Ishikawa (cell line): Measurements from ENCODE around the gene COL18A1.

Experiments
- CREB1 ChIP-seq: IDR thresholded peaks from 2 replicates; pipeline ENCODE4 v1.6.1; 2012; ENCODE audit warnings: low read depth
- EGR1 ChIP-seq: IDR thresholded peaks from 2 replicates; pipeline ENCODE4 v1.6.1; 2012
- EP300 ChIP-seq: IDR thresholded peaks from 2 replicates; pipeline ENCODE4 v1.6.1; 2012; ENCODE audit warnings: borderline replicate concordance
- FOXM1 ChIP-seq: IDR thresholded peaks from 2 replicates; pipeline ENCODE4 v1.6.1; 2012; ENCODE audit warnings: low read depth, borderline replicate concordance
- MAX ChIP-seq: IDR thresholded peaks from 2 replicates; pipeline ENCODE4 v1.6.1; 2012
- NFIC ChIP-seq: IDR thresholded peaks from 2 replicates; pipeline ENCODE4 v1.6.1; 2012
- RAD21 ChIP-seq: IDR thresholded peaks from 2 replicates; pipeline ENCODE4 v1.6.1; 2012; ENCODE audit warnings: low read depth
- TAF1 ChIP-seq: IDR thresholded peaks from 2 replicates; pipeline ENCODE4 v1.6.1; 2012; ENCODE audit warnings: low read depth, mild to moderate bottlenecking
- TEAD4 ChIP-seq: IDR thresholded peaks from 2 replicates; pipeline ENCODE4 v1.6.1; 2012
- YY1 ChIP-seq: IDR thresholded peaks from 2 replicates; pipeline ENCODE4 v1.6.1; 2012; ENCODE audit warnings: low read depth
- TF ChIP-seq, protein P1 (sequence below): IDR thresholded peaks from 2 replicates; pipeline ENCODE4 v1.6.1; 2012; ENCODE audit warnings: low read depth, mild to moderate bottlenecking

GRCh38 chr21:45448283-45448809 is 43.4 kb downstream of the COL18A1 start:
- TF ChIP-seq EP300 (no peak), CREB1 (no peak), MAX (no peak), RAD21 (no peak), FOXM1 (no peak), TAF1 (no peak), TEAD4 (no peak), EGR1 (no peak), NFIC (no peak), YY1 (no peak)
- TF ChIP-seq, protein P1, sequence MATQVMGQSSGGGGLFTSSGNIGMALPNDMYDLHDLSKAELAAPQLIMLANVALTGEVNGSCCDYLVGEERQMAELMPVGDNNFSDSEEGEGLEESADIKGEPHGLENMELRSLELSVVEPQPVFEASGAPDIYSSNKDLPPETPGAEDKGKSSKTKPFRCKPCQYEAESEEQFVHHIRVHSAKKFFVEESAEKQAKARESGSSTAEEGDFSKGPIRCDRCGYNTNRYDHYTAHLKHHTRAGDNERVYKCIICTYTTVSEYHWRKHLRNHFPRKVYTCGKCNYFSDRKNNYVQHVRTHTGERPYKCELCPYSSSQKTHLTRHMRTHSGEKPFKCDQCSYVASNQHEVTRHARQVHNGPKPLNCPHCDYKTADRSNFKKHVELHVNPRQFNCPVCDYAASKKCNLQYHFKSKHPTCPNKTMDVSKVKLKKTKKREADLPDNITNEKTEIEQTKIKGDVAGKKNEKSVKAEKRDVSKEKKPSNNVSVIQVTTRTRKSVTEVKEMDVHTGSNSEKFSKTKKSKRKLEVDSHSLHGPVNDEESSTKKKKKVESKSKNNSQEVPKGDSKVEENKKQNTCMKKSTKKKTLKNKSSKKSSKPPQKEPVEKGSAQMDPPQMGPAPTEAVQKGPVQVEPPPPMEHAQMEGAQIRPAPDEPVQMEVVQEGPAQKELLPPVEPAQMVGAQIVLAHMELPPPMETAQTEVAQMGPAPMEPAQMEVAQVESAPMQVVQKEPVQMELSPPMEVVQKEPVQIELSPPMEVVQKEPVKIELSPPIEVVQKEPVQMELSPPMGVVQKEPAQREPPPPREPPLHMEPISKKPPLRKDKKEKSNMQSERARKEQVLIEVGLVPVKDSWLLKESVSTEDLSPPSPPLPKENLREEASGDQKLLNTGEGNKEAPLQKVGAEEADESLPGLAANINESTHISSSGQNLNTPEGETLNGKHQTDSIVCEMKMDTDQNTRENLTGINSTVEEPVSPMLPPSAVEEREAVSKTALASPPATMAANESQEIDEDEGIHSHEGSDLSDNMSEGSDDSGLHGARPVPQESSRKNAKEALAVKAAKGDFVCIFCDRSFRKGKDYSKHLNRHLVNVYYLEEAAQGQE = no peak
